ENCODE results near the gene MAGEF1. TPM values are rescaled to one million over a fixed set of nuclear protein-coding genes. Genes with fewer than 3 reads are reported as not detected.
A peak's percentile ranks its signal among the peaks of the same experiment; 100 is the strongest.

Gene MAGEF1
- total and polyA plus RNA-seq, 9 donors, result 28.3 to 48.7 (median 39.7) TPM

GRCh38 chr3:184693011-184693975 lies 18.6 kb downstream of the MAGEF1 start:
- 23 to 54% (median 33%) methylated on average over 16 of the region's 16 CpGs for WGBS, 3 donors
- Histone ChIP-seq H3K4me1 (ENCODE audit: insufficient read depth) (peaks cover 20% of the 10 kb centered on the region), H3K27me3 (no peaks in the 10 kb centered on the region), H3K9me3 (no peaks in the 10 kb centered on the region), H3K4me3 (no peak overlapping the region), H3K36me3 (no peaks in the 10 kb centered on the region), H3K27ac (peak overlapping the region; percentile 8 to 80)
- intact Hi-C loops (cut with DNase I), result no loop called here
- peak in 1 of 5 donors; percentile 26 for DNase-seq
- TF ChIP-seq POLR2A (IDR thresholded peaks at IDR 0.05) (no peak), CTCF (IDR thresholded peaks at IDR 0.05) (no peak), EP300 (IDR thresholded peaks at IDR 0.05) (no peak)

- peak overlapping the region in 1 of 2 donors; percentile 80 for H3K27ac ChIP-seq
- no peaks in the 10 kb centered on the region for H3K36me3 ChIP-seq
- peak; percentile 48 to 76 (median 65) for DNase-seq
- 9 to 13% (median 9%) methylated on average over 22 to 23 of the region's 23 CpGs for WGBS, 3 donors
- H3K27me3 ChIP-seq, result no peaks in the 10 kb centered on the region
- H3K4me1 ChIP-seq (ENCODE audit: insufficient read depth), result peaks cover 23% of the 10 kb centered on the region
- TF ChIP-seq CTCF (IDR thresholded peaks at IDR 0.05), result no peak
- no peak for TF ChIP-seq EP300 (IDR thresholded peaks at IDR 0.05)
- no peak for TF ChIP-seq POLR2A (IDR thresholded peaks at IDR 0.05)
- H3K4me3 ChIP-seq, result no peak overlapping the region
- intact Hi-C loops (cut with DNase I), result no loop called here
- no peaks in the 10 kb centered on the region for H3K9me3 ChIP-seq
These were observed 20.2 kb downstream of the MAGEF1 start for GRCh38 chr3:184691397-184692231.

DNA sequence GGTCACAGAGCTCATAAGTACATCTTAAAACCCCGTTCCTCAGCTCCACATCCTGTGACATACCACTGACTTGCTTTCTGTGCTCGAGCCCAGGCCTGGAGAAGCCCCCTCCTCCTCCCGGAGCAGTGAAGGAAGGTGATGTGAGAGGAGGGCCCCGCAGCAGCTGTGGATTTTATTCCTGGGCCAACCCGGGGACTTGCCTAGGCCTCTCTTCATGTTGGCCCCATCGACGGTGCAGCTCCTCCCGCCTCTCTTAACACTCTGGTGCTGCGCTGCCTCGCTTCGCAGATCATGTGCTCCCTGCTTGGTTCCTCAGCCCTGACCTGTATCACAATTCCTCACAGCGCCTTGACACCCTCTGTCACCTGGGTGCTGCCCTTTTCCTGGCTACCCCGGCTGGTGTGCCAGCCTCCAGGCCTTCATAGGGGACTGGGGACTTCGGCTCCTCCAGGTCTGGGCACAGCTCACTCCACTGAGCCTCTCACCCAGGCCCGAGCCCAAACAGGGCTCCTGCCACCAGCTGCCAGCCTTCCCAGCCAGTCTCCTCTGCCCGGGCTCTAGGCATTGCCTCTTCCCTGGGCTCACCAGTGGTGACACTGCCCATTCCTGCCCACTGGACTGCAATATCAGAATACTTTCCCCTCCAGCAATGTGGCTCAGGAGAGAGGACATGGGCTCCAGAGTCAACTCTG lies 21.5 kb downstream of the MAGEF1 start:
- H3K4me1 ChIP-seq (ENCODE audit: insufficient read depth), result peaks cover 23% of the 10 kb centered on the region
- DNase-seq, result no peak
- no peak overlapping the region for H3K27ac ChIP-seq
- TF ChIP-seq POLR2A (IDR thresholded peaks at IDR 0.05), result no peak
- no peak for TF ChIP-seq EP300 (IDR thresholded peaks at IDR 0.05)
- TF ChIP-seq CTCF (IDR thresholded peaks at IDR 0.05), result no peak
- no peaks in the 10 kb centered on the region for H3K27me3 ChIP-seq
- H3K4me3 ChIP-seq, result no peak overlapping the region
- no peaks in the 10 kb centered on the region for H3K36me3 ChIP-seq
- 78 to 88% (median 79%) methylated on average over 13 to 16 of the region's 16 CpGs for WGBS, 3 donors
- no peaks in the 10 kb centered on the region for H3K9me3 ChIP-seq
- intact Hi-C loops (cut with DNase I), result no loop called here

DNA sequence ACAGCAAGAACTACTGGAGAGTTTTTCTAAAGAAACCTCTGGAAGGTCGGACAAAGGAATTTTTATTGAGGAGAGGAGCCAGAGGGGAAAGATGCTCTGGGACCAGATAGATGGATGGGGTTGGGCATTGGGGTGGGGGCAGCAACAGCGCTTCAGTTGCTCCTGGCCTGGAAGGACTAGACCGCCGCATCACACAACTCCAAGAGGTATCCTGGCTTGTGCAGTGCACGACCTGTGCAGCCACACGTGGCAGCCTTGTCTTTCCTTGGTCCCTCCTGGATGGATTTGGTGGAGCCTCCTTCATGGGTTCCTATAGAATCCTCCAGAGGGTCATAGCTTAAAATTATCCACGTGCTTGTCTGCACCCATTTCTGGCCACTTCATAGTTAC lies 23.0 kb downstream of the MAGEF1 start:
- Histone ChIP-seq H3K36me3 (no peaks in the 10 kb centered on the region), H3K4me3 (no peak overlapping the region), H3K27ac (peak overlapping the region in 1 of 2 donors; percentile 54), H3K4me1 (ENCODE audit: insufficient read depth) (peaks cover 23% of the 10 kb centered on the region), H3K9me3 (no peaks in the 10 kb centered on the region), H3K27me3 (no peaks in the 10 kb centered on the region)
- no peak for DNase-seq
- intact Hi-C loops (cut with DNase I), result no loop called here
- TF ChIP-seq CTCF (IDR thresholded peaks at IDR 0.05) (no peak), EP300 (IDR thresholded peaks at IDR 0.05) (no peak), POLR2A (IDR thresholded peaks at IDR 0.05) (no peak)
- WGBS, 3 donors, result 55 to 60% (median 57%) methylated on average over 7 of the region's 7 CpGs
